Endothelial cell of umbilical vein (primary cell): ENCODE measurements around the gene DLG1. TPM values are rescaled to one million over a fixed set of nuclear protein-coding genes. Genes with fewer than 3 reads are reported as not detected.
A peak's percentile ranks its signal among the peaks of the same experiment; 100 is the strongest.

ENCODE experiments used
- BruUV-seq: library from RNA; stranded (reverse); fragments of 400-500 nt; replicated peaks from 2 replicates; lab custom pipeline; 2021; lab: Mats Ljungman, UMichigan
- CTCF ChIA-PET: fragments of 300-600, 350-600 bp; sonication (Branson Sonifier 250); formaldehyde crosslinking; loops from one replicate; lab custom pipeline; 2021; ENCODE audit warnings: antibody characterized with exemption, inconsistent platforms; lab: Charles Lee
- POLR2A ChIA-PET: fragments of 300-600, 350-600 bp; sonication (Branson Sonifier 250); formaldehyde crosslinking; loops from one replicate; lab custom pipeline; 2021; ENCODE audit warnings: antibody characterized with exemption, inconsistent platforms; lab: Charles Lee
- DNase-seq: peaks from one replicate; pipeline ENCODE4 v3.0.0-alpha.2; 2011; ENCODE audit warnings: low read depth, low spot score
- FAIRE-seq: peaks from 2 replicates; lab custom pipeline; 2011; peaks lifted over from hg19 to GRCh38; lab: Jason Lieb, UNC
- H2AFZ ChIP-seq: 2 replicates; pipeline ENCODE4 v1.6.0; 2012; ENCODE audit warnings: low read depth, low read length, control low read depth, inconsistent platforms
- H3K27ac ChIP-seq: 2 replicates; pipeline ENCODE4 v1.5.1; 2011; ENCODE audit warnings: low read depth, mild to moderate bottlenecking, control low read depth, low read length, moderate library complexity; ENCODE audit not compliant: insufficient read depth
- H3K27me3 ChIP-seq, 2 experiments: 2 replicates each; pipeline versions ENCODE4 v1.6.0 to v1.6.1; 2011; ENCODE audit warnings: low read length in 2 of 2, mixed read lengths in 1 of 2; ENCODE audit not compliant: control insufficient read depth in 2 of 2, insufficient read depth in 2 of 2
- H3K36me3 ChIP-seq, 2 experiments: 2 replicates in 1 of 2; 3 replicates in 1 of 2; pipeline ENCODE4 v1.5.1; 2011; ENCODE audit warnings: low read length in 2 of 2, mild to moderate bottlenecking in 1 of 2, moderate library complexity in 1 of 2; ENCODE audit not compliant: control insufficient read depth in 2 of 2, insufficient read depth in 2 of 2; ENCODE audit errors: extremely low read depth in 1 of 2
- H3K4me1 ChIP-seq: 3 replicates; pipeline ENCODE4 v1.5.1; 2011; ENCODE audit warnings: mild to moderate bottlenecking, low read length; ENCODE audit not compliant: control insufficient read depth, insufficient read depth; ENCODE audit errors: extremely low read depth
- H3K4me2 ChIP-seq: 2 replicates; pipeline ENCODE4 v1.6.1; 2011; ENCODE audit warnings: low read length, control low read depth, mixed read lengths; ENCODE audit not compliant: insufficient read depth
- H3K4me3 ChIP-seq, 3 experiments: fragments of 200-600 bp in 1 of 3; sonication (generic), shearing (Covaris generic) in 1 of 3; replicated peaks in 1 of 3; 2 replicates each; pipeline ENCODE4 v1.5.1; 2011 to 2016; ENCODE audit warnings: control low read depth in 3 of 3, low read length in 3 of 3, mild to moderate bottlenecking in 2 of 3, inconsistent platforms in 1 of 3, low read depth in 1 of 3, moderate library complexity in 1 of 3; ENCODE audit not compliant: insufficient read depth in 1 of 3
- H3K79me2 ChIP-seq: 2 replicates; pipeline ENCODE4 v1.6.0; 2012; ENCODE audit warnings: low read length, inconsistent platforms; ENCODE audit not compliant: control insufficient read depth, insufficient read depth
- H3K9ac ChIP-seq: replicated peaks from 2 replicates; pipeline ENCODE3; 2011; ENCODE audit warnings: low read length, control low read depth; ENCODE audit not compliant: insufficient read depth; ENCODE audit errors: extremely low read depth
- H3K9me1 ChIP-seq: replicated peaks from 3 replicates; pipeline ENCODE4 v1.6.0; 2011; ENCODE audit warnings: mild to moderate bottlenecking, low read length; ENCODE audit not compliant: control insufficient read depth, insufficient read depth; ENCODE audit errors: extremely low read depth
- H3K9me3 ChIP-seq: replicated peaks from 2 replicates; pipeline ENCODE4 v1.5.1; 2012; ENCODE audit warnings: low read length, inconsistent platforms; ENCODE audit not compliant: control insufficient read depth, insufficient read depth
- H4K20me1 ChIP-seq: replicated peaks from 2 replicates; pipeline ENCODE3; 2011; ENCODE audit warnings: mild to moderate bottlenecking, low read length; ENCODE audit not compliant: control insufficient read depth, insufficient read depth; ENCODE audit errors: extremely low read depth
- CTCF ChIP-seq, 2 donors: IDR thresholded peaks; 1 replicate in 1 of 2; 2 replicates in 1 of 2; pipeline ENCODE4 v1.5.1; 2011; ENCODE audit warnings: low read length in 2 of 2, mild to moderate bottlenecking in 2 of 2, moderate library complexity in 2 of 2, control low read depth in 1 of 2, inconsistent platforms in 1 of 2, low read depth in 1 of 2; ENCODE audit not compliant: insufficient read depth in 1 of 2; ENCODE audit errors: extremely low read depth in 1 of 2
- EZH2 ChIP-seq: IDR thresholded peaks from 2 replicates; pipeline ENCODE4 v1.6.1; 2012; ENCODE audit warnings: borderline replicate concordance, low read depth, mild to moderate bottlenecking, moderate library complexity, low read length, inconsistent platforms; ENCODE audit not compliant: severe bottlenecking
- FOS ChIP-seq: IDR thresholded peaks from 2 replicates; pipeline ENCODE4 v1.6.1; 2011; ENCODE audit warnings: mild to moderate bottlenecking, low read length, moderate library complexity, borderline replicate concordance; ENCODE audit not compliant: insufficient read depth
- GATA2 ChIP-seq: IDR thresholded peaks from 2 replicates; pipeline ENCODE4 v1.7.0; 2011; ENCODE audit warnings: low read depth, mild to moderate bottlenecking, moderate library complexity, mixed read lengths, low read length; ENCODE audit not compliant: insufficient read length, insufficient read depth
- JUN ChIP-seq: IDR thresholded peaks from 2 replicates; pipeline ENCODE4 v1.6.1; 2011; ENCODE audit warnings: borderline replicate concordance, low read depth; ENCODE audit not compliant: insufficient read length, insufficient read depth
- POLR2AphosphoS5 ChIP-seq: IDR thresholded peaks from 2 replicates; pipeline ENCODE4 v1.6.1; 2012; ENCODE audit warnings: low read depth, mild to moderate bottlenecking, control low read depth, low read length, moderate library complexity; ENCODE audit not compliant: insufficient read depth
- dilution Hi-C: fragments of 300-500 bp; cut with MboI; formaldehyde crosslinking; loops from one replicate; pipeline ENCODE4 v1.15.0; 2019; ENCODE audit warnings: low sequenced_read_pairs; ENCODE audit not compliant: extremely low pct_ligation_motif_present
- intact Hi-C: fragments of 100-400 bp; cut with micrococcal nuclease; formaldehyde crosslinking; loops from one replicate; pipeline ENCODE4 v1.10.0; 2022
- polyA plus RNA-seq, 4 experiments: library from polyadenylated mRNA; depleted of rRNA in 3 of 4; stranded (reverse) in 3 of 4; unstranded in 1 of 4; fragments of >200 nt; gene quantifications; 2 replicates each; pipeline versions ENCODE4 v1.2.1 to v1.2.3, GENCODE V29; 2011 to 2012; ENCODE audit warnings: missing spikeins in 1 of 4
- total RNA-seq: library from RNA; stranded (reverse); gene quantifications from 2 replicates; pipeline ENCODE4 v1.2.3, GENCODE V29; 2021
- TF ChIP-seq, protein P1 (sequence below): IDR thresholded peaks from 2 replicates; pipeline ENCODE4 v1.6.1; 2011; ENCODE audit not compliant: insufficient read depth, insufficient read length

The DLG1 gene
- total and polyA plus RNA-seq, 2 donors (not counting 3 experiments of a cell fraction or from before 2014, with no cell fraction given), result 26.5 to 80.1 TPM

- intact Hi-C loops, result loop anchor here (1.0 kb wide), 1 partner anchor 29 kb away; no protein-coding TSS in a partner anchor
- peak; percentile 98 for FAIRE-seq
- H3K79me2 ChIP-seq, result no peaks in the 10 kb centered on the region
- no TSS peak for BruUV-seq
- H3K36me3 ChIP-seq, result no peaks in the 10 kb centered on the region
- POLR2A ChIA-PET, result no interaction called here
- dilution Hi-C loops, result no loop called here
- TF ChIP-seq EZH2 (no peak), GATA2 (peak; percentile 86), POLR2AphosphoS5 (peak; percentile 75), JUN (peak; percentile 89), CTCF (IDR thresholded peaks at IDR 0.05; ENCODE audit: extremely low read depth in 1 of 2, insufficient read depth in 1 of 2, low read depth in 1 of 2, low read length in 2 of 2) (no peak), FOS (peak; percentile 98)
- TF ChIP-seq, protein P1, sequence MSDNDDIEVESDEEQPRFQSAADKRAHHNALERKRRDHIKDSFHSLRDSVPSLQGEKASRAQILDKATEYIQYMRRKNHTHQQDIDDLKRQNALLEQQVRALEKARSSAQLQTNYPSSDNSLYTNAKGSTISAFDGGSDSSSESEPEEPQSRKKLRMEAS, result peak; percentile 83
- no peaks in the 10 kb centered on the region for H4K20me1 ChIP-seq
- H3K4me1 ChIP-seq, result peaks cover 9% of the 10 kb centered on the region
- H3K9me1 ChIP-seq, result no peaks in the 10 kb centered on the region
- peak overlapping the region; percentile 14 for H3K27ac ChIP-seq
- DNase-seq, result peak; percentile 93
- H3K9ac ChIP-seq, result no peak overlapping the region
- CTCF ChIA-PET, result interaction anchor here (0.8 to 4.9 kb wide), 4 partner anchors 10 to 156 kb away, joined by 3 to 40 read pairs (median 4); no protein-coding TSS in a partner anchor
- H3K4me2 ChIP-seq, result no peak overlapping the region
- no peak overlapping the region for H2AFZ ChIP-seq
- no peaks in the 10 kb centered on the region for H3K9me3 ChIP-seq
- H3K4me3 ChIP-seq, result no peak overlapping the region
- peaks cover 1 to 3% of the 10 kb centered on the region in 2 experiments for H3K27me3 ChIP-seq
Measured at GRCh38 chr3:197031315-197032285, 266.8 kb downstream of the DLG1 start.
